CD4-positive, alpha-beta T cell treated with Interferon gamma for 1 hour (primary cell): Measurements from ENCODE around the gene MORC2.

Experiments used
- DNase-seq: peaks from one replicate; pipeline ENCODE4 v3.0.0-alpha.2; 2020

The MORC2 gene

DNA sequence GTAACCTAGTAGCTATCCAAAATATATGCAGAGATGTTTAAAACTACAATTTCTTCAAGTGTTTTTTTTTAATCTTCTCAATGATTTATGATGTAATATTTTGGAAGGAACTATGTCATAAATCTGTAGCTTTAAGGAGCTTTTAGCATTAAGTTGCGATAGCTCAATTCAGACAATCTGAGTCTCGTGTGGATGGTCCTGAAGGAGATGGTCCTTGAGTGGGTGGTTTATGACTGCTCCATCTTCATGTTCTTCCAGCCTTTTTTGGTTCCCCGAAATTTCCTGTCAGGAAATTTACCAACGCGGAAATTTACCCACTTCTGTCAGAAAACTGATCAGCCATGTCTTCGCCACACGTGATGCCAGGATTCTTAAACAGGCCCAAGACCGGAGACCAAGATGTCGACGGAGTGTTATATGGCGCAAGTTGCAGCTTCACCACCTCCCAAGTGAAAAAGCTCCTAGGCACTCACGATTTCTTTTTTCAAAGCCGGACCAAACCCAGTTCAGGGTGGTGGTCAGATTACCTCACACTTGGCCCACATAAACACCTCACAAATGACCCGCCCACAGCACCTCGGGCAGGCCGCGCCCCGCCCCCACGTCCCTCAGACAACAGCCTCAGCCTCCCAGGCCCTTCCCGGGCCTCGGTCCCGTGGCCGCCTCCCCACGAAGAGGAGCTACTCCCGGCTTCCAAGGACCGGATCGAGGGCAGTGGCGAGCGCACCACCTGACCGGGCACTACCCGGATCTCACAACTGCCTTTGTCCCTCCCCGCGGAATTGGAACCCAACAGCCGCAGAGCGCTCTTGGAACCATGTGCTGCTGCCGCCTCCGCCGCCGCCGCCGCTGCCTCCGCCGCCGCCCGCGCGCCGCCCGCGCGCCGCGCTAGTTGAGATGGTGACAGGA is at the start of gene MORC2:
TSS of gene MORC2 (minus strand) at position 760 of the 909 bp plus-strand sequence. CDS start 885 bp downstream, outside the sequence.
- no peak for DNase-seq

DNA sequence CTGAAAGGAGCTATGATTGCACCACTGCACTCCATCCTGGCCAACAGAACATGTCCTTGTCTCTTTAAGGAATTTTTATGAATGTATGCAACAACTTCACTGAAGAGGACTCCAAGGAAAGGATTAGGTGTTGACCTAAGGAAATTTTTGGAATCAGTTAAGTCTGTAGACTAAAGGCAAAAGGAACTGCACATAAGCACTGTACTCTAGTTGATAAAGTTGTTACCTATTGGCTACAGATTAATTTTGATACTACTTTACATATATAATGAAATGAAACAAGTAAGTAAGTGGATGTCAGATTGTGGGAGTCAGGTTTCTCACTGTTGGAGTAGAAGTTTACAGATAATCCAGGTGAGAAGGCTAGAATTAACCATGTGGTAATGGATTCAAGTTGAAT is 37.0 kb upstream of the MORC2 start:
- DNase-seq = no peak

DNA sequence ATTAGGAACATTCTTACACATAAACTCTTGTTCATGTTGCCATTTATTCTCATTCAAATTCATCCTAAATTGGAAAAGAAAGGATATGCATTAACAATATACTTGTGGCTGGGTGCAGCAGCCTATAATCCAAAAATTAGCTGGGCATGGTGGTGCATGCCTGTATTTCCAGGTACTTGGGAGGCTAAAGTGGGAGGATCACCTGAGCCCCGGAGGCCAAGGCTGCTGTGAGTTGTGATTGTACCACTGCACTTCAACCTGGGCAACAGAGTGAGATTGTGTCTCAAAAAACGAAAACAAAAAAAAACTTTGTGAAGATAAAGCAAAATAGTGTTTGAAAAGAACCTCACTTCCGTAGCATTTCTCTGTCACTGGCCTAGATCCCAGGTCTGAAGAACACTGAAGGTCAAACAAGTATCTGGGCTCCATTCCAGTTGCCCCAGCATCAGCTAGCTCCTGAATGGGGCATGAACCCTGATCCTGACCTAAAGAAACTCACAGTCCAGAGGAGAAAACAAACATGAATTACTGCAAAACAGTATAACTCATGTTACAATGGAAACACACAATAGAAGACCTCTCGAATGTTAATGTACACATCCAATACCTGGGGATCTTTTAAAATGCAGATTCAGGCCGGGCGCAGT is 32.7 kb upstream of the MORC2 start:
- no peak for DNase-seq

DNA sequence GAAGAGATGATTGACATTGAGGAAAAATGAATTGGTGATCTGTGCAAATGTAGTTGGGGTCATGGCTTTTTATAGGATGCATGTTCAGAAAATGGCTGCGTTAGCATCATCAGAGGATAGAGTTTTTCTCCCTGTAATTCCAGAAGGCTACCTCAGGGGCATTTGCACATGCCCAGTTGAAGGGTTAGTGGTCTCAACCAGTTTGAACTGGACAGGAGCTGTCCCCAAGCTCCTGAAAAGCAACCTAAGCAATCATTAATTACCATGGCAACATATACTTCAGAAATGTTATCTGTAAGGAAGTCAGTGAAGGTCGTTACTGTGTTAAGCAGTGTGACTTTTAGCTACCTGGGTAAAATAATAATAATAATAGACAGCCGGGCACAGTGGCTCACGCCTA is 29.8 kb upstream of the MORC2 start:
- DNase-seq = no peak

DNA sequence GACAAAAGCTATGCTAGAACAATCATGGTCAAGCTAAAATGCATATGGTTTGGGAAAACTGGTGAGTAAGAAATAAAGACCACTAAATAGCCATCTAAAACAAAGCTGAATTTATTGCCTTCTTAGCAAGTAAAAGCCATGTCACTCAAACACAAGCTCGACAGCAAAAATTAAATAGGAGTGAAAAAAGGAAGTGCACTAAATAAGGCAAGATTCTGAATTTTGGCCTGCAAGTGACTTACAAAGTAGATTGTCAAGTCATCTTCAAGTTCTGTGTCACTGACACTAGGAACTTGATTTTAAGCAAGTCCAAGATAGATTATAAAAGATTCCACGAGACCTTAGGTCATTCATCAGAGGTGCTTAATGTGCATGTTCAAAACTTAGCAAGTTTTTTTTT is 27.9 kb upstream of the MORC2 start:
- no peak for DNase-seq

DNA sequence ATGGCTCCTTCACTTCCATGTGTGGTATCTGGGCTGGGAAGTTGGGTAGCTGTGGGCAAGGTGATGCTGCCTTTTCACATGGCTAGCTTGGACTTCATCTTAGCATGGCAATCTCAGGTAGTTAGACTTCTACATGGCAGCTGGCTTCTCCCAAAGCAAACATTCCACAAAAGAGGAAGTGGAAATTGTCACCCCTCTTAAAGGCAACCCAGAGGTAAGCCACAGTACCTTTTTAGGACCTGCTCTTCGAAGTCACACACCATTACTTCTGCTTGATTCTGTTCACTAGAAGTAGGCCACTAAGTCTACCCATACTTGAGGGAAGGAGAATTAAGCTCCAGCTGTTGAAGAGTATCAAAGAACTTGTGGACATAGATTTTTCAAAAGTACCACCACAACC is 26.4 kb upstream of the MORC2 start:
- no peak for DNase-seq

DNA sequence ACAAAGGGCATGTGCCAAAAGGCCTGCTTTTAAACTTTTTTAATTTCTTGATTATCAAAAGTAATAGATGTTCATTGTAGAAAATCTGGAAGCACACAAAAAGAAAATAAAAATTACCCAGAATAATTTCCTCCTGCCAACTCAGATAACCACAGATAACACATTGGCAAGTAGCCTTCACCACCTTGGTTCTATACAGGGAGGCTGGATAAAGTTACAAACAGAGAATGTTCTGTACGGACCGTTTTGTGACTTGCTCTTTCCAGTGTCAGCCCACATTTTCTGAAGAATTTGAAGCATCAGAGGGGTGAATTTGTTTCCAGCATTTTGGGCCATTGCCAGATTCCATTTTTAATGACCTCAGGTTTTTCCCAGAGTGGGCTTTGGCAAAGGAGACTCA is 24.0 kb upstream of the MORC2 start:
- no peak for DNase-seq

DNA sequence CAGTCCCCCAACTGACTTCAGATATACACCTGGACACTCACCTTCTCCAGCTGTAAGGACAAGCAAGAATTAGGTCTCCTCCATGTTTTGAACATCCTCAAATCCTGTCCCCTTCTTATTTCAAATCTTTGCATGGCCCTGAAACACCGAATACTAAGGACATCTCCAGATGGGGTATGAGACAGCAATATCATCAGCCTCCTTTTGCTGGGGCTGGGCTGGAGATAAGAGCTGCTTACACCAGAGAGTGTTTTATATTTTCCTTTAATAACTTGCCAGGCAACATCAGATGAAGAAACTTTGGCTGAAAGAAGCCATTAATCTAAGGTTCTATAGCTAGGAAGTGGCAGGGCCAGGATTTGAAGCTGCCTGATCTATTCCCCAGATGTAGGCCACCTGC is 22.1 kb upstream of the MORC2 start:
- no peak for DNase-seq

DNA sequence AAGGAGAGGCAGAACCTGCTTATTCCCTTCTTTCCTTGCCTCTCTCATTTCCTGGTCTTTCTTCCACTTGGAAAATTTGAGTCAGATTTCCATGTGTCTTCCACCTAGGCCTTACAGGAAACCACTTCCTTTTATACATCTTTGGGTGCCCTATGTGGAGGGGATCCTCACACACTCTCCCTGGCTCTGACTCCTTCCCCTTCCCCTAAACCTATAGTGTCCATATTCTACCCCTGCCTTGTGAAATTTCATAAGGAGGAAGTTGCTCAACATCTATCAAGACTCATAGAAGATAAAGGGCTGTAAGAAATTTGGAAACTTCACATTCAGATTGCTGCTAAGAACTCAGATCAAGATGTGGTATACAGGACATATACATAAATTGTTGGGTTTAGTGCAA is 20.9 kb upstream of the MORC2 start:
- no peak for DNase-seq

DNA sequence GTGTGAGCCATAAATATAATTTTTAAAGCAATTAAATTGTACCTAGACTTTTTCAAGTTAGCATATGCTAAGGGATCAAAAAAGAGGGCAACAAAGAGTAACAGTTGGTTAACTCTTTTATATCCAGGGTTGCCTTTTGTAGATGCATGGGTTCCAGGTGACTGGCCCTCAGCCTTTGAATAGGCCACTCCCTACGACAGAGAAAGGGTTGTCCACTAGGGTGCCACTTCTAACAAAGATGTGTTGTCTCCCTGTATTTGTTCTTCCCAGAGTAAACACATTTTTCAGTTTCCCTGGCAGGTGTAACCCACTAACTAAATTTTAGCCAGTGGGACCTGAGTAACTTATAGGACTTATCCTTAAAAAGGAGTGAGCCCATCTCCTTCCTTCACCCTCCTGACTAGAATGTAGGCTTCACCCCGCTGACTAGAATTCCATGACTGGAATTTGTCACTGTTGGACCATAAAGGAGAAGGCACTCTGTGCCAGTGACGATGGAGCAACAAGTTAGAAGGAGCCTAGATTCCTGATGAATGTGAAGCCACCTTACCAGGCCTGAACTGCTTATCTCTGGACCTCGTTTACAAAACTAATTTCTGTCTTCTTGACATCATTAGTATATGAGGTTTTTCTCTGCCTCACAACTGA is 17.1 kb upstream of the MORC2 start:
- DNase-seq = no peak

DNA sequence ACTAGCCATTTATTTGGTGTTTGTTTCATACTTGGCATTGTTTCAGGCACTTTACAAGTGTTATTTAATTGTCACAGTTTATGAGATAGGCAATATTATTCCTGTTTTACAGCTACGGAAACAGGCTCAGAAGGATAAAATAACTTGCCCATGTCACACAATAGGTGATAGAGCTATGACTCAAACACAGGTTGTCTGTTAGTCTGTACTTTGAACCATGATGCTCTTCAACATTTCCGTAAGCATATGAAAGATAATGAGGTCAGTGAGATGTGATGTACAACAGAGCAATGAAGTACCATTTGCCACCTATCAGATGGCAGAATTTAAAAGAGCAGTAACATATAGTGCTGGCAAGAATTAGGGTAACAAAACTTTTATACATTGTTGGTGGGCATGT is 15.7 kb upstream of the MORC2 start:
- no peak for DNase-seq

DNA sequence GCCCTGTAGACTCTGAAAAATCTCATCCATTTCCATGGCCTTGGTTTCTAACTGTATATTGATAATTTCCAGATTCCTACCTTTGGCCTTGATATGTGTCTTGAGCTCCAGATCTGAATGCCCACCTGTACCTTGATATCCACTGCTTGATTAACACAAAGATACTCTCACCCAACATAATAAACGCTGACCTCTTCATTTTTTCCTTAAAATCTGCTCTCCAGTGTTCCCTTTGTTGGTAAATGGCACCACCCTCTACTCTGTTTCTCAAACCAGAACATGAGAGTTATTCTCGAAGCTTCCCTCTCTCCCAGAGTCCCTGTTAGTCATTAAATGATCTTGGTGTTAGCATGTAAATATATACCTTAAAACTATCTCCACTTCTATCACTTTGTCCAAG is 13.9 kb upstream of the MORC2 start:
- no peak for DNase-seq

DNA sequence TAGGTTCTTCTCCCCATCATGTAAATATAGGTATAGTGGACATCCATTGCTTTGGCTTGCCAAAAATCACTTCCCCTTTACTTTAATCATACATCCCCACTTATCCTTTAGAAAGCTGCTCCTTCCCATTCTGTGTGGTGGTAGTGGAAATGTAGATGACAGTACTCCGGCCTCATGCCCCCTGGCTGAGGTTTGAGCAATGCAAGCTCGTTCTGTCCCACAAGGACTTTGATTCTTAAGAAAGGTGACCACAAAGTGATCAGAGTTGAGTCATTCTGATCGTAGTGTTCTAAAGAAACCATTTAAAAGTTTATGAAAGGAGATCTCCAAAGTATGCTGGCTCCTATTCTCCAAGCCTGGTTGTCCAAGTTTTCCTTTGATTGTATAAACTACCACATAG is 11.4 kb upstream of the MORC2 start:
- DNase-seq = no peak

DNA sequence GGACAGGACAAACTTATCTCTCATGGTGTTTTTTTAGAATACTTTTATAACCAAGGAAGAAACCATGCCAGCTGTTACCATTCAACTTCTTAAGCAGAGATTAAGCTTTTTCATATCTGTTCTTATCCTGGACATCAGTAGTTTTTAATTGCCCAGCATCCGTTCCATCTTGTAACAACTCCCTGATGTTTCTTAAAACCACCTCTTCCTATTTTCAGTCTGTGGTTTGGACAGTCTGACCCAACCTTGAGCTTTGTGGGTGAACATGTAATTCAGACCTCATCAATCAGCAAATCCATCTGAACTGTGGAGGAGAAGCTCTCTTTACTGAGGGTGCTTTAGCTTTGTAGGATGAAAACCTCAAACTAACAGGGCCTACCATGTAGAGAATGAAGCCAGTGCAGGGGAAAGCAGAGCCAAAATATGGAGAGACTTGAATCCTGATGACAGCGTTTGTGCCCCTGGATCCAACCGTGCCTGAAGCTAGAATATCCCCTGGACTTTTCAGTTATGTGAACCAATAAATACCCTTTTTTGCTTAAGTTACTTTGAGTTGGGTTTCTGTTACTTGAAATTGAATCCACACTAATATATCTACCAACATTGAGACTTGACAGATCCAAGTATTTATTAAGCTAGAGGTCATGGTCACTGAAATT is 9.9 kb upstream of the MORC2 start:
- no peak for DNase-seq

DNA sequence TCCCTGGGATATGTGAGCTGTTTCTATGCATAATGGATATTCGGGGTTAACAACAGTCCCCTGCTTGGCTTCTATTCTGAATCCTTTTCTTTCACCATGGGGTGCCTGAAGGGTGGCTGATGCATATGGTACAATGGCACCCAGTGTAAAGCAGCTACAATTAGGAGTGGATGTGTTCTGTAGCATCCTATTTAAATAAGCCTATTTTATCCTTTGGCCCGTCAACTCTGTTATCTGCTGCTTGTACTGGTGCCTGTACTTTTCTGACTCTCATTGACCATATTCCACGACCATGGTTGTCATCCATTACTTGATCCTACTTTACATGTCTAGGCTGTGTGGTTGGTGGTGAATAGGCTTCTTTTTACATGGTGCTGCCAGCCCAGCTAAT is 1.8 kb upstream of the MORC2 start:
- no peak for DNase-seq

DNA sequence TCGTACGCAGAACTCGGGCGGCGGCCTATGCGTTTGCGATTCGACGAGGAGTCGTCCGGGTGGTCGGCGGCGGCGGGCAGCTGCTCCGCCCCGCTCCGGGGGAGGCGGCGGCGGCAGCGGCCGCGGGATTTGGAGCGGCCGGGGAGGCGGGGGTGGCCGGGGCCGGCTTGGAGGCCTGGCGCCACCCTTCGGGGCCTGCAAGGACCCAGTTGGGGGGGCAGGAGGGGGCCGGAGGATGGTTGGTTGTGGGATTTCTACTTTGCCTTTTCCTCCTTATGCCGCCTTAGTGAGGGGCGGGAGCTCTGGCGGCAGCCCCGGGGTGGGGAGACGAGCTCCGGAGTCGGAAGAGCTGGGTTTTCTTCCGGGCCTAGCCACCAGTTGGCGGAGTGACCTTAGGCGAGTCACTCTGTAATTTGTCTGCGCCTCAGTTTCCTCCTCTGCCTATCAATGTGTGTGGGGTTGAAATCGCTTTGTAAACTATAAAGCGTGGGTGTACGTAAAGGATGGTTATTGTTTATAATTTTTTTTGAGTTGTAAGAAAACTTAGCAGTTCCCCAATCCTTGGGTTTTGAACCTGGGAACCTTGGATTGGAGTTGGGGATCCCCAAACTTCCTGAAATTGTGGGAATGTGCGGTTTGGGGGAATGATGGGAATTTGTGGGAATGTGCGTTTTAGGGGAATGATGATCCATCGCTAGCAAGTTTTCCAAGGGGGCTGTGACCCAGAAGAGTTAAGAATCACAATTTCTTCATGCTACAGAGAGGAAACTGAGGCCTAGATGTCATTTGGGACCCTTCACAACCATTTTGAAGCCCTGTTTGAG is 1.2 kb upstream of the MORC2 start:
- peak; percentile 38 for DNase-seq

DNA sequence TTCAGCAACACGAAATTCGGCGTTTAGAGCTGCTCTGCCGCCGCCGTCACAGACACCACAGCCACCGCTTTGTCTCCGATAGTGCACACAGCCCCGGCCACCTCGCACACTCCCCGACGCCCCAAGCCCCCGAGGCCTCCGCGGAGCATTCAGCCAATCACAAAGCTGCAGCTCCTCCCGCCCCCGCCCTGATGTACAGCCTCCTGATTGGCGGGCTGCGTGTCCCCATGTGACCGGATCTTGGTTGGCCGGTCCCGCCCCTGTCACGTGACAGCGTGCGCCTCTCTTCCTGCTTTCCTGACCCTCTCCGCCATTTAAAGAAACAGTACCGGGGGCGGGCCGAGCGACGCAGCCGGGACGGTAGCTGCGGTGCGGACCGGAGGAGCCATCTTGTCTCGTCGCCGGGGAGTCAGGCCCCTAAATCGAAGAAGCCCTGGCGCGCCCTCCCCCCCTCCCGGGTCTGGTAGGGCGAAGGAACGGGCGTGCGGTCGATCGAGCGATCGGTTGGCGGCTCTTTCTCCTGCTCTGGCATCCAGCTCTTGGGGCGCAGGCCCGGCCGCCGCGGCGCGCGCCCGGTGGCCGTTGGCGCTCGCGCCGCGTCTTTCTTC is 454 bp upstream of the MORC2 start, which contains the start of gene TUG1:
TSS of gene TUG1 (plus strand) at position 342 of the 608 bp plus-strand sequence.
- DNase-seq = peak; percentile 97

DNA sequence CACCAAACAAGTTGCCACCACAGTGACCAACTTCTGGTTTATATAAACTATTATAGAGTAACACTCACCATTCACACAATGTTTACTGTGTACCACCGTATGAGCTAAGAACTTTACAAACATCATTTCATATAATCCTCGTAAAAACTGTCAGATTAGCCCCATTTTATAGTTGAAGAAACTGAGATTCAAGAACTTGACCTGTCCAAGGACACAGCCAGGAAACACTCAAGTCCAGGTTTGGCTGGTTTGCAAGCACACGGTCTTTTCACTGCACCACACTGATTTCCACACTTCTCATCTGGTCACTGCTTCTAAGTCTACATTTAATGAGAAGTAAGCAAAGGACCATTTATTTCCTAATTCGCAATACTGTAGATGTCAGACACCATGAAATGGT is 3.7 kb downstream of the MORC2 start:
- DNase-seq = no peak

DNA sequence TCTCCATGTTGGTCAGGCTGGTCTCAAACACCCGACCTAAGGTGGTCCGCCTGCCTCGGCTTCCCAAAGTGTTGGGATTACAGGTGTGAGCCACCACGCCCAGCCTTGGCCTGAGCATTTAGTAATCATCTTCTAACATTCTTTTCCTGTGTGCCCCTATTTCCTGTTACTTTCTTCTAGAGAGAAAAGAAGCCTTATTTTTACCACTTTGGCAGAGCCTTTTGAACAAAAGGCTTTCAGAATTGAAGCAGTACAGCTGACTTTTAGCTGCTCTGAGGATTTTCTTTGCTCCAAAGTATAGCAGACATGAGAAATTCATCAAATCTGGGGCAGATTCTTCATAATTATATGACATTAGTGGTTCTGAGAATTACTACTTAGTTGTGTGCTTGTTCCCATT is 13.4 kb downstream of the MORC2 start:
- DNase-seq = no peak

DNA sequence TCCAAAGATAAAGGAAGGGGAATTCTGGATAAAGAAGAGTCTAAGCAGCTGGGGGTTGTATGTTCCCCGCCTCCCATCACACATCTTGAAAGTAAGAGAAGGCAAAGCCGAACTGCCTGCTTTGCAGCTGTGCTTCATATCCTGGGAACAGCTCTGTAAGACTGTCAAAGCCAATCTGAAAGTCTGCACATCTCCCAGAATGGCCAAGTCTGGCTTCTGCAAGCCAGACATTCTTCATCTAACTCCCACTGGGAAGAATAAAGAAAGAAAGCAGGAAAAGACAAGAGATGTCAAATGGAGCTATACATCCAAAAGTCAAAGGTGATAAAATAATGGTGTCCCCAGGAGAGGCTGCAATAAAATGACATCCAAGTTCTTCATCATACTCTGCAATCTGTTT is 15.4 kb downstream of the MORC2 start:
- no peak for DNase-seq

DNA sequence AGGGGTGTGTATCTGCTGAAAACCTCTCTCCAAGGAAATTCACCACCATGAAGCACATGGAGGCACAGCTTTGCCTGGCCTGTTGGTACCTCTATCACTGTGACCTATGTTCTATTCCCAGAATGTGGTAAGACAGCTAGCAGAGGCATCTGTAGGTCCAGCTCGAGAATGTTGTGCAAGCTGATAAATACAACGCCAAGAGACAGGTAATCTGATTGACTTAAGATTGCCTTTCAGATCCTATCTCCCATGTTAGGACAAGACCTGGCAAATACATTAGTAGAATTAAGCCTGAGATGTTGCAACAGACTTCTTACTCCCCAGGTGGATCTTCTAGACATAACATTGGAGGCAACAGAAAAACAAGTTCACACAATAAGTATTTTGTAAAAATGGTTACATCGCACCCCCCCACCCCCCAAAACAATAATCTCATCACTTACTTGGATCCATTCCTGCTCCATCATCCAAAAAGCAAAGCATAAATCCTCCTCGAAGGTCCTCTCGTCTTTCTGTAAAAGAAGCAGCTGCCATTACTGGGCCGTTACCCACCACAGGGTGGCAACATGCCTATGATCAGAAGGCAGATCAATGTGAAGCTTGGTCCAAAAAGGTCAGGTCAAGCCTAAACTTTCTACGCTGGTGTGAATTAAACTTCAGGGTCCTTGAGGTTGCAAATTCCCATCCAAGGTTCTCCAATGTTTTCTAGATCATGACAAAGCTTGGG is 18.5 kb downstream of the MORC2 start:
- DNase-seq = no peak
